ENCODE data around the gene PPP6R3. TPM values are rescaled to one million over a fixed set of nuclear protein-coding genes. Genes with fewer than 3 reads are reported as not detected.

Gene PPP6R3
- 10 to 100 TPM; 84.2 to 92.9 TPM for total RNA-seq
- long read RNA-seq, donor 1, partial matches to known transcripts: 5 of 14 reads
- long read RNA-seq, donor 1, other reads (novel, unspliced or antisense): 9 of 14 reads
- long read RNA-seq, donor 2, partial matches to known transcripts: 2 of 5 reads
- long read RNA-seq, donor 2, other reads (novel, unspliced or antisense): 3 of 5 reads

GRCh38 chr11:68460741-68461574 lies at the start of gene PPP6R3:
Gene PPP6R3, plus strand, starts transcription at chr11:68460752. Its CDS starts 76,913 bp downstream, at chr11:68537665.
- intact Hi-C loops (cut with DNase I): loop anchor here in 1 of 2 donors (5.0 kb wide), 1 partner anchor 1379 kb away; no protein-coding TSS in a partner anchor
- DNase-seq (ENCODE audit: low spot score): no peak

- no peak for DNase-seq (ENCODE audit: low spot score)
These were observed 49.0 kb upstream of the PPP6R3 start for GRCh38 chr11:68411501-68411991.

GRCh38 chr11:68412593-68413475 lies 47.7 kb upstream of the PPP6R3 start:
- DNase-seq (ENCODE audit: low spot score): no peak
- intact Hi-C loops (cut with DNase I): no loop called here

More at GRCh38 chr11:68411501-68411991, 49.0 kb upstream of the PPP6R3 start:
- intact Hi-C loops (cut with DNase I): no loop called here

GRCh38 chr11:68413591-68413999 lies 47.0 kb upstream of the PPP6R3 start:
- intact Hi-C loops (cut with DNase I): no loop called here
- DNase-seq (ENCODE audit: low spot score): no peak

GRCh38 chr11:68414496-68415221 lies 45.9 kb upstream of the PPP6R3 start:
- intact Hi-C loops (cut with DNase I): no loop called here
- no peak for DNase-seq (ENCODE audit: low spot score)

- intact Hi-C loops (cut with DNase I): no loop called here
- no peak for DNase-seq (ENCODE audit: low spot score)
These were observed 44.4 kb upstream of the PPP6R3 start for GRCh38 chr11:68416070-68416578.

GRCh38 chr11:68418648-68419047 lies 41.9 kb upstream of the PPP6R3 start:
- intact Hi-C loops (cut with DNase I): no loop called here
- no peak for DNase-seq (ENCODE audit: low spot score)

- intact Hi-C loops (cut with DNase I): no loop called here
These were observed 40.4 kb upstream of the PPP6R3 start for GRCh38 chr11:68420171-68420570.

GRCh38 chr11:68423481-68423880 lies 37.1 kb upstream of the PPP6R3 start:
- no peak for DNase-seq (ENCODE audit: low spot score)
- intact Hi-C loops (cut with DNase I): no loop called here

More at GRCh38 chr11:68420171-68420570, 40.4 kb upstream of the PPP6R3 start:
- no peak for DNase-seq (ENCODE audit: low spot score)

- DNase-seq (ENCODE audit: low spot score): no peak
- intact Hi-C loops (cut with DNase I): no loop called here
These were observed 36.4 kb upstream of the PPP6R3 start for GRCh38 chr11:68424101-68424632.

GRCh38 chr11:68424981-68425865 lies 35.3 kb upstream of the PPP6R3 start:
- intact Hi-C loops (cut with DNase I): no loop called here

GRCh38 chr11:68425866-68426380 lies 34.6 kb upstream of the PPP6R3 start:
- no peak for DNase-seq (ENCODE audit: low spot score)
- intact Hi-C loops (cut with DNase I): no loop called here

More at GRCh38 chr11:68424981-68425865, 35.3 kb upstream of the PPP6R3 start:
- DNase-seq (ENCODE audit: low spot score): no peak

GRCh38 chr11:68429661-68430060 lies 30.9 kb upstream of the PPP6R3 start:
- DNase-seq (ENCODE audit: low spot score): no peak
- intact Hi-C loops (cut with DNase I): no loop called here

GRCh38 chr11:68430384-68430783 lies 30.2 kb upstream of the PPP6R3 start:
- intact Hi-C loops (cut with DNase I): no loop called here
- DNase-seq (ENCODE audit: low spot score): no peak

GRCh38 chr11:68430801-68431200 lies 29.8 kb upstream of the PPP6R3 start:
- intact Hi-C loops (cut with DNase I): no loop called here
- no peak for DNase-seq (ENCODE audit: low spot score)

- no peak for DNase-seq (ENCODE audit: low spot score)
- intact Hi-C loops (cut with DNase I): no loop called here
These were observed 28.4 kb upstream of the PPP6R3 start for GRCh38 chr11:68431984-68432645.

- intact Hi-C loops (cut with DNase I): no loop called here
- DNase-seq (ENCODE audit: low spot score): no peak
These were observed 27.7 kb upstream of the PPP6R3 start for GRCh38 chr11:68432874-68433273.
